A549 (cell line): Measurements from ENCODE around the gene THAP7. TPM values are rescaled to one million over a fixed set of nuclear protein-coding genes. Genes with fewer than 3 reads are reported as not detected.

Experiments
- ATAC-seq, 2 experiments: fragments of 200-7000 bp in 1 of 2; fragments of >200 bp in 1 of 2; cut with Nextera tagmentation in 1 of 2; cut with Tn5 transposase in 1 of 2; 3 replicates each; pipeline versions ENCODE4 v1.8.0 to v1.9.1; 2018 to 2020; ENCODE audit warnings: mild to moderate bottlenecking in 1 of 2, moderate library complexity in 1 of 2
- CTCF ChIA-PET: fragments of 300-600 bp; sonication (Branson Sonifier 250); formaldehyde crosslinking; extraction: SDS; loops from one replicate; lab custom pipeline; 2021; ENCODE audit warnings: antibody characterized with exemption, inconsistent platforms; lab: Yijun Ruan, JAX
- POLR2A ChIA-PET: fragments of 350-600 bp; formaldehyde crosslinking; extraction: SDS; loops from one replicate; lab custom pipeline; 2021; ENCODE audit warnings: antibody characterized with exemption, inconsistent platforms; lab: Yijun Ruan, JAX
- DNase-seq, 2 experiments: peaks; one replicate each; pipeline versions ENCODE4 v3.0.0 to v3.0.0-alpha.2; 2011 to 2016; ENCODE audit warnings: low read depth in 1 of 2, low spot score in 1 of 2
- FAIRE-seq: peaks from 2 replicates; lab custom pipeline; 2011; peaks lifted over from hg19 to GRCh38; lab: Jason Lieb, UNC
- H3K27ac ChIP-seq, 2 experiments: fragments of >200 bp; sonication (Bioruptor Twin); formaldehyde crosslinking; 3 replicates each; pipeline ENCODE4 v1.5.1; 2016 to 2017
- H3K4me1 ChIP-seq: fragments of >200 bp; sonication (Bioruptor Twin); formaldehyde crosslinking; 3 replicates; pipeline ENCODE4 v1.6.1; 2016
- H3K4me2 ChIP-seq: fragments of >200 bp; sonication (Bioruptor Twin); formaldehyde crosslinking; 3 replicates; pipeline ENCODE4 v1.6.1; 2016
- H3K4me3 ChIP-seq: fragments of >200 bp; sonication (Bioruptor Twin); formaldehyde crosslinking; 3 replicates; pipeline ENCODE4 v1.5.1; 2016
- H3K9me3 ChIP-seq: fragments of >200 bp; sonication (Bioruptor Twin); formaldehyde crosslinking; 3 replicates; pipeline ENCODE4 v1.6.1; 2016
- CBX2 ChIP-seq: fragments of 200-600 bp; sonication (generic); IDR thresholded peaks from 2 replicates; pipeline ENCODE4 v1.6.1; 2016; ENCODE audit warnings: low read depth, mild to moderate bottlenecking, borderline replicate concordance
- CHD2 ChIP-seq: fragments of 150-350 bp; IDR thresholded peaks from 2 replicates; pipeline ENCODE4 v1.6.1; 2014; ENCODE audit warnings: low read length; ENCODE audit not compliant: partially characterized antibody
- CHD4 ChIP-seq: fragments of 200-600 bp; sonication (generic); IDR thresholded peaks from 2 replicates; pipeline ENCODE4 v1.6.1; 2016; ENCODE audit warnings: antibody characterized with exemption, mild to moderate bottlenecking, borderline replicate concordance
- EHF ChIP-seq: fragments of 250-450 bp; sonication (Bioruptor Pico); IDR thresholded peaks from 2 replicates; pipeline ENCODE4 v1.5.0; 2020; ENCODE audit warnings: mild to moderate bottlenecking
- EP300 ChIP-seq, 2 experiments: fragments of >200 bp; sonication (Bioruptor Twin); formaldehyde crosslinking; IDR thresholded peaks; 2 replicates in 1 of 2; 3 replicates in 1 of 2; pipeline ENCODE4 v1.6.1; 2016 to 2017
- ESRRA ChIP-seq: fragments of 150-350 bp; IDR thresholded peaks from 2 replicates; pipeline ENCODE4 v1.6.1; 2014; ENCODE audit warnings: mild to moderate bottlenecking, low read length, borderline replicate concordance
- FOSB ChIP-seq: fragments of 250-450 bp; sonication (Bioruptor Pico); IDR thresholded peaks from 2 replicates; pipeline ENCODE4 v1.5.0; 2020; ENCODE audit warnings: mild to moderate bottlenecking, moderate library complexity
- FOSL2 ChIP-seq, 2 experiments: fragments of 450-650 bp in 1 of 2; fragments of >200 bp in 1 of 2; sonication (Bioruptor Twin) in 1 of 2; formaldehyde crosslinking; IDR thresholded peaks; 2 replicates each; pipeline versions ENCODE4 v1.5.0 to v1.6.1; 2016 to 2020; ENCODE audit warnings: mild to moderate bottlenecking in 1 of 2, moderate library complexity in 1 of 2
- HOXB13 ChIP-seq: fragments of 250-450 bp; sonication (Bioruptor Pico); IDR thresholded peaks from 2 replicates; pipeline ENCODE4 v1.5.0; 2020; ENCODE audit warnings: low read depth, mild to moderate bottlenecking, moderate library complexity
- NPAS2 ChIP-seq: fragments of 250-450 bp; sonication (Bioruptor Pico); IDR thresholded peaks from 2 replicates; pipeline ENCODE4 v1.8.0; 2022; ENCODE audit warnings: mild to moderate bottlenecking, moderate library complexity, borderline replicate concordance
- POLR2A ChIP-seq: IDR thresholded peaks from 2 replicates; pipeline ENCODE4 v1.6.1; 2012; ENCODE audit warnings: mild to moderate bottlenecking, low read length
- RAD21 ChIP-seq, 2 experiments: fragments of >200 bp in 1 of 2; sonication (Bioruptor Twin) in 1 of 2; formaldehyde crosslinking in 1 of 2; IDR thresholded peaks in 1 of 2; conservative IDR thresholded peaks in 1 of 2; 2 replicates in 1 of 2; 3 replicates in 1 of 2; pipeline ENCODE4 v1.6.1; 2012 to 2018; ENCODE audit warnings: inconsistent platforms in 1 of 2
- RARB ChIP-seq: fragments of 250-450 bp; sonication (Bioruptor Pico); IDR thresholded peaks from 2 replicates; pipeline ENCODE4 v1.8.0; 2021; ENCODE audit warnings: mild to moderate bottlenecking, moderate library complexity
- RFX5 ChIP-seq: fragments of 450-650 bp; IDR thresholded peaks from 2 replicates; pipeline ENCODE4 v1.7.1; 2014; ENCODE audit warnings: antibody characterized with exemption, mild to moderate bottlenecking, moderate library complexity
- RNF2 ChIP-seq: fragments of 200-600 bp; sonication (generic); IDR thresholded peaks from 2 replicates; pipeline ENCODE4 v1.6.1; 2016; ENCODE audit warnings: low read depth, mild to moderate bottlenecking, antibody characterized with exemption, moderate library complexity, borderline replicate concordance
- SREBF2 ChIP-seq: fragments of 450-650 bp; IDR thresholded peaks from 2 replicates; pipeline ENCODE4 v1.6.1; 2014; ENCODE audit warnings: mild to moderate bottlenecking, moderate library complexity
- TP53 ChIP-seq: fragments of 250-450 bp; sonication (Bioruptor Pico); IDR thresholded peaks from 2 replicates; pipeline ENCODE4 v1.5.0; 2021; ENCODE audit warnings: mild to moderate bottlenecking, moderate library complexity
- ZFP36 ChIP-seq: fragments of 450-650 bp; IDR thresholded peaks from 2 replicates; pipeline ENCODE4 v1.6.1; 2014; ENCODE audit warnings: borderline replicate concordance; ENCODE audit not compliant: partially characterized antibody
- WGBS: methylation state at CpG from one replicate; pipeline ENCODE4 v1.1.6; 2017; ENCODE audit errors: missing lambda C conversion rate; 5-methylcytosine and 5-hydroxymethylcytosine counted together
- polyA plus RNA-seq, 4 experiments: library from polyadenylated mRNA; depleted of rRNA in 3 of 4; stranded (reverse); fragments of >200 nt; fragmentation: RNase III in 1 of 4; extraction: RNeasy Plus Mini Kit Qiagen cat#74134 plus additional on column Dnase treatment in 1 of 4; gene quantifications; 2 replicates in 3 of 4; 3 replicates in 1 of 4; pipeline ENCODE4 v1.2.3, GENCODE V29; 2011 to 2017
- TF ChIP-seq, protein P1 (sequence below): IDR thresholded peaks from 2 replicates; pipeline ENCODE4 v1.6.1; 2012
- TF ChIP-seq, protein P2 (sequence below): fragments of >200 bp; sonication (Bioruptor Twin); formaldehyde crosslinking; IDR thresholded peaks from 2 replicates; pipeline ENCODE4 v1.6.1; 2016
- TF ChIP-seq, protein P3 (sequence below): IDR thresholded peaks from 2 replicates; pipeline ENCODE4 v1.6.1; 2012
- TF ChIP-seq, protein P4 (sequence below): fragments of 250-450 bp; sonication (Bioruptor Pico); IDR thresholded peaks from 2 replicates; pipeline ENCODE4 v1.5.0; 2020; ENCODE audit warnings: low read depth, mild to moderate bottlenecking, moderate library complexity
- TF ChIP-seq, protein P5 (sequence below): fragments of 450-650 bp; IDR thresholded peaks from 2 replicates; pipeline ENCODE4 v1.6.1; 2014; ENCODE audit warnings: antibody characterized with exemption

Gene THAP7
- polyA plus RNA-seq, 2 of the 4 experiments (the other 2 are of a cell fraction), result 15.9 to 22.7 TPM

DNA sequence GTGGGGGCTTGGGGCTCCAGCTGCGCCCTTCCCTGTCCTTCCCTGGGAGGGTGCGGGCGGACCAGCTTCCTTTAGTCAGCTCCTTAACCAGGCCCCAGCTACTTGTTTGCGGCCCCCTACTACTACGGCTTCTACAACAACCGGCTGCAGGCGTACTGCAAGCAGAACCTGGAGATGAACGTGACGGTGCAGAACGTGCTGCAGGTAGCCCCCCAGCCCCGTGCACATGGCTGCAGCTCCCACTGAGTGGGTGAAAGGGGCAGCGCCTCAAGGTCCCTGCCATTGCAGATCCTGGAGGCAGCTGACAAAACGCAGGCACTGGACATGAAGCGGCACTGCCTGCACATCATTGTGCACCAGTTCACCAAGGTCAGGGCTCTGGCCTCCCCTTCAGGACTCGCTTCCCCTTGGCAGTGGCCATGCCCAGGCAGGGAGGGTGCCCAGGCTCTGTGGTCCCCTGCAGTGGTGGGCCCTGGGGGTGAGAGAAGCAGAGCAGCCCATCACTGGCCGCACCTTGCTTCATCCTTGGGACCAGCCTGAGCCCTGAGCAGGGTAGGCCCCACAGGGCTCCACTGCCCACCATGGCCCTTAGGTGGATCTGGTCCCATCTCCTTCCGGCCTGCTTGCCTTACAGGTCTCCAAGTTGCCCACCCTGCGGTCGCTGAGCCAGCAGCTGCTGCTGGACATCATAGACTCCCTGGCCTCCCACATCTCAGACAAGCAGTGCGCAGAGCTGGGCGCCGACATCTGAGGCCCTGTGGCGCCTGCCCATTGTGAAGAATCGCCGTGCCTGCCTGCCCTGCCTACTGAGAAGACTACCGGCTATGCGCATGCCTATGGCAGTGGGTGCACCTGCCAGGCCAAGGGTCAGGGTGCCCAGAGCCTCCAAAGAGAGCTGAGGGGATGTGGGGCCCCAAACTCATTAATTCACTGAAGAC lies 5.1 kb downstream of the THAP7 start:
- H3K9me3 ChIP-seq, result no peaks in the 10 kb centered on the region
- no peak overlapping the region for H3K27ac ChIP-seq
- 94% methylated on average over 13 of the region's 27 CpGs for WGBS
- ChIA-PET POLR2A (interaction anchor here (1.2 kb wide), 1 partner anchor 15 kb away, joined by 5 read pairs; the partner anchor contains the start of gene LZTR1), CTCF (no interaction called here)
- no peak for FAIRE-seq
- H3K4me3 ChIP-seq, result no peak overlapping the region
- H3K4me1 ChIP-seq, result peaks cover 9% of the 10 kb centered on the region; the same call in 2 of the 3 replicates
- no peak for DNase-seq
- no peak for ATAC-seq
- TF ChIP-seq RAD21 (conservative IDR thresholded peaks at IDR 0.05 in 1 of 2, IDR thresholded peaks at IDR 0.05 in 1 of 2) (no peak), CBX2 (no peak), SREBF2 (no peak)
- no peak overlapping the region for H3K4me2 ChIP-seq

DNA sequence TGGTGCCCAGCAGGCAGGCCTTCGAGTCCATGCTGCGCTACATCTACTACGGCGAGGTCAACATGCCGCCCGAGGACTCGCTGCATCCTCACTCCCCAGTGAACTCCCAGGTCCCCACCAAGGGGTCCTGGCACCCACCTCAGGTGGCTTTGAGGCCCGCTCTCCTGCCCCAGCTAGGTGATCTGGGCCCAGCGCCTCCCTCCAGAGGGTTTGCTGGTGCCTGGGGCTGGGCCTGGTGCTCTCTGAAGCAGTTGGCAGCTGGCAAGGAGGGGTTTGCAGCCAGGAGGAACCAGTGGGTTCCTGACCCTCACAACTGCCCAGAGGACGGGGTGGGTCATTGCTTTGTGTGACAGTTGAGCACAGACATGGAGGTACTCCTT lies 5.9 kb downstream of the THAP7 start:
- DNase-seq, result no peak
- Histone ChIP-seq H3K27ac (no peak overlapping the region), H3K9me3 (no peaks in the 10 kb centered on the region), H3K4me3 (no peak overlapping the region), H3K4me1 (peaks cover 9% of the 10 kb centered on the region; the same call in 2 of the 3 replicates), H3K4me2 (no peak overlapping the region)
- WGBS, result 94% methylated on average over 5 of the region's 10 CpGs
- POLR2A ChIA-PET, result interaction anchor here (1.2 kb wide), 1 partner anchor 14 kb away, joined by 5 read pairs; the partner anchor contains the start of gene LZTR1
- CTCF ChIA-PET, result no interaction called here
- ATAC-seq, result no peak
- no peak for TF ChIP-seq ZFP36
- no peak for TF ChIP-seq FOSB (CRISPR knock-in tag)
- TF ChIP-seq, protein P1, sequence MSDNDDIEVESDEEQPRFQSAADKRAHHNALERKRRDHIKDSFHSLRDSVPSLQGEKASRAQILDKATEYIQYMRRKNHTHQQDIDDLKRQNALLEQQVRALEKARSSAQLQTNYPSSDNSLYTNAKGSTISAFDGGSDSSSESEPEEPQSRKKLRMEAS, result no peak
- no peak for TF ChIP-seq EP300 (IDR thresholded peaks at IDR 0.05)
- TF ChIP-seq FOSL2 (IDR thresholded peaks at IDR 0.05), result no peak
- no peak for TF ChIP-seq FOSL2 (CRISPR knock-in tag; IDR thresholded peaks at IDR 0.05)
- FAIRE-seq, result no peak

DNA sequence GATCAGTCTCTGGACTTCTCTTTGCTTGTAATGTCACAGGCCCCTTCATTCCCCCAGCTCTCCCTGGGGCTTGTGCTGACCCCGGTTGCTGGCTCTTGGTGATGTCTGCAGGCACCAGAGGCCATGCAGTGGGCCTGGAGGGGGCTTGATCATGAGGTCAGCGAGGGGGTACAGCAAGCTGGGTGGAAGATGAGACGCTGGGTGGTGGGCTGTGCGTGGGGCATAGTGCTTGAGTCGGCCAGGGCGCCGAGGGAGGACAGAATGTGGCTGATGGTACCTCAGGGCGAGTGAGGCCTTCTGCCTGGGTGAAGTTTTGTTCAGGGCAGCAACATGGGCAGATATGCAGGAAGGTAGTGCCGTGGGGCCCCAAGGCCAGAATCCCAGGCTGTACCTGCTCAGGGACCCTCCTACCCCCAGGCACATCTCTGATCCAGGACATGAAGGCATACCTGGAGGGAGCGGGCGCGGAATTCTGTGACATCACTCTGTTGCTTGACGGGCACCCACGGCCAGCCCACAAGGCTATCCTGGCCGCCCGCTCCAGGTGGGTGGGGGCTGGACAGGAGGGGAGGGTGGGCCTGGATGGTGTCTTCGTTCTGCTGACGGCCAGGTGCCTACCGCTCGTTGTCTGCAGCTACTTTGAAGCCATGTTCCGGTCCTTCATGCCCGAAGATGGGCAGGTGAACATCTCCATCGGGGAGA lies 6.4 kb downstream of the THAP7 start:
- no peak for ATAC-seq
- POLR2A ChIA-PET, result interaction anchor here (1.2 kb wide), 1 partner anchor 13 kb away, joined by 5 read pairs; the partner anchor contains the start of gene LZTR1
- 91% methylated on average over 14 of the region's 23 CpGs for WGBS
- Histone ChIP-seq H3K4me2 (no peak overlapping the region), H3K4me1 (peaks cover 5% of the 10 kb centered on the region; the same call in 2 of the 3 replicates)
- no peak for TF ChIP-seq TP53
- no peak for TF ChIP-seq RARB (CRISPR knock-in tag)
- no peak for TF ChIP-seq ESRRA
- TF ChIP-seq, protein P2, sequence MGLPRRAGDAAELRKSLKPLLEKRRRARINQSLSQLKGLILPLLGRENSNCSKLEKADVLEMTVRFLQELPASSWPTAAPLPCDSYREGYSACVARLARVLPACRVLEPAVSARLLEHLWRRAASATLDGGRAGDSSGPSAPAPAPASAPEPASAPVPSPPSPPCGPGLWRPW, result no peak
- no peak for TF ChIP-seq CHD2
- no peak for TF ChIP-seq CHD4
- TF ChIP-seq, protein P3, sequence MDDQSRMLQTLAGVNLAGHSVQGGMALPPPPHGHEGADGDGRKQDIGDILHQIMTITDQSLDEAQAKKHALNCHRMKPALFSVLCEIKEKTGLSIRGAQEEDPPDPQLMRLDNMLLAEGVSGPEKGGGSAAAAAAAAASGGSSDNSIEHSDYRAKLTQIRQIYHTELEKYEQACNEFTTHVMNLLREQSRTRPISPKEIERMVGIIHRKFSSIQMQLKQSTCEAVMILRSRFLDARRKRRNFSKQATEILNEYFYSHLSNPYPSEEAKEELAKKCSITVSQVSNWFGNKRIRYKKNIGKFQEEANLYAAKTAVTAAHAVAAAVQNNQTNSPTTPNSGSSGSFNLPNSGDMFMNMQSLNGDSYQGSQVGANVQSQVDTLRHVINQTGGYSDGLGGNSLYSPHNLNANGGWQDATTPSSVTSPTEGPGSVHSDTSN, result no peak
- no peak for TF ChIP-seq EHF (CRISPR knock-in tag)
- no peak for TF ChIP-seq HOXB13 (CRISPR knock-in tag)
- no peak for TF ChIP-seq RNF2
- TF ChIP-seq NPAS2, result no peak
- no peak for TF ChIP-seq CBX2
- TF ChIP-seq POLR2A, result no peak
- no peak for TF ChIP-seq RFX5
- TF ChIP-seq, protein P4, sequence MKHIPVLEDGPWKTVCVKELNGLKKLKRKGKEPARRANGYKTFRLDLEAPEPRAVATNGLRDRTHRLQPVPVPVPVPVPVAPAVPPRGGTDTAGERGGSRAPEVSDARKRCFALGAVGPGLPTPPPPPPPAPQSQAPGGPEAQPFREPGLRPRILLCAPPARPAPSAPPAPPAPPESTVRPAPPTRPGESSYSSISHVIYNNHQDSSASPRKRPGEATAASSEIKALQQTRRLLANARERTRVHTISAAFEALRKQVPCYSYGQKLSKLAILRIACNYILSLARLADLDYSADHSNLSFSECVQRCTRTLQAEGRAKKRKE, result no peak
- TF ChIP-seq, protein P5, sequence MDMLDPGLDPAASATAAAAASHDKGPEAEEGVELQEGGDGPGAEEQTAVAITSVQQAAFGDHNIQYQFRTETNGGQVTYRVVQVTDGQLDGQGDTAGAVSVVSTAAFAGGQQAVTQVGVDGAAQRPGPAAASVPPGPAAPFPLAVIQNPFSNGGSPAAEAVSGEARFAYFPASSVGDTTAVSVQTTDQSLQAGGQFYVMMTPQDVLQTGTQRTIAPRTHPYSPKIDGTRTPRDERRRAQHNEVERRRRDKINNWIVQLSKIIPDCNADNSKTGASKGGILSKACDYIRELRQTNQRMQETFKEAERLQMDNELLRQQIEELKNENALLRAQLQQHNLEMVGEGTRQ, result no peak
- TF ChIP-seq ZFP36, result no peak
- TF ChIP-seq, all 56 proteins: peak for 0
- H3K27ac ChIP-seq, result no peak overlapping the region
- no peak for DNase-seq
- H3K4me3 ChIP-seq, result no peak overlapping the region
- no peak for FAIRE-seq
- no peaks in the 10 kb centered on the region for H3K9me3 ChIP-seq
- CTCF ChIA-PET, result no interaction called here
